AG04450 (cell line): ENCODE results near the gene MACF1. TPM values are rescaled to one million over a fixed set of nuclear protein-coding genes. Genes with fewer than 3 reads are reported as not detected.

Experiments
- CTCF ChIA-PET: fragments of 300-600, 350-600 bp; formaldehyde crosslinking; extraction: SDS; loops from one replicate; lab custom pipeline; 2022; ENCODE audit warnings: antibody characterized with exemption, inconsistent platforms; lab: Charles Lee
- POLR2A ChIA-PET: fragments of 350-600 bp; formaldehyde crosslinking; extraction: SDS; loops from one replicate; lab custom pipeline; 2021; ENCODE audit warnings: antibody characterized with exemption, inconsistent platforms; lab: Yijun Ruan, JAX
- DNase-seq: peaks from one replicate; pipeline ENCODE4 v3.0.0-alpha.2; 2011; ENCODE audit warnings: low read depth, low spot score
- H3K27ac ChIP-seq: one replicate; pipeline ENCODE4 v1.5.1; 2012; ENCODE audit warnings: low read depth, low read length, control low read depth
- H3K27me3 ChIP-seq: one replicate; pipeline ENCODE4 v1.6.0; 2012; ENCODE audit warnings: low read length; ENCODE audit not compliant: control insufficient read depth, insufficient read depth
- H3K4me3 ChIP-seq: 2 replicates; pipeline ENCODE4 v1.5.1; 2011; ENCODE audit warnings: mild to moderate bottlenecking, low read depth, low read length, control low read depth
- H3K9me3 ChIP-seq: 2 replicates; pipeline ENCODE4 v1.5.1; 2012; ENCODE audit warnings: low read length; ENCODE audit not compliant: control insufficient read depth, insufficient read depth
- polyA plus RNA-seq: library from polyadenylated mRNA; depleted of rRNA; stranded (reverse); fragments of >200 nt; gene quantifications from 2 replicates; pipeline ENCODE4 v1.2.3, GENCODE V29; 2011
- TF ChIP-seq, protein P1 (sequence below): IDR thresholded peaks from 2 replicates; pipeline ENCODE4 v1.5.1; 2011; ENCODE audit warnings: low read depth, low read length, control low read depth, inconsistent platforms

The MACF1 gene
- polyA plus RNA-seq, 1 experiment: 118 TPM

DNA sequence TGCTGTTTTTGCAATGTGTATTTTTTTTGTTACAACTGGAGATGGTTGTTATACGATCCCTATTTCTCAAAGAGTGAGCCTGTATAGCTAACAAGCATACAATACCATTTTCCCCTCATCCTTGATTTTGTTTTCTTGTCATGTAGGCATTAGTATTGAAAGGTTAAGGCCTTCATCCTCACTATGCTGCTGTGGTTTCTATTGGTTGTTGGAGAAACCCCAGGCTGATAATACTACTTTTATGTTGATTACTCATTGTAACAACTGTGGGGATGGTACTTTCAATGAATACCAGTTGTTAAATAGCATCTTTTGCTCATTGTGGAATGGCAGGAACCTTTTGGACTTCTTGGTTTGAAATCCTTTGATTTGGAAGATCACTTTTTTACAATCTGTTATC lies 39.0 kb upstream of the MACF1 start:
- H3K9me3 ChIP-seq: no peaks in the 10 kb centered on the region
- ChIA-PET POLR2A (interaction anchor here (0.6 kb wide), 1 partner anchor 233 kb away, joined by 3 read pairs; no protein-coding TSS in a partner anchor), CTCF (no interaction called here)
- DNase-seq: no peak
- no peak overlapping the region for H3K4me3 ChIP-seq
- H3K27me3 ChIP-seq: no peaks in the 10 kb centered on the region
- TF ChIP-seq, protein P1, sequence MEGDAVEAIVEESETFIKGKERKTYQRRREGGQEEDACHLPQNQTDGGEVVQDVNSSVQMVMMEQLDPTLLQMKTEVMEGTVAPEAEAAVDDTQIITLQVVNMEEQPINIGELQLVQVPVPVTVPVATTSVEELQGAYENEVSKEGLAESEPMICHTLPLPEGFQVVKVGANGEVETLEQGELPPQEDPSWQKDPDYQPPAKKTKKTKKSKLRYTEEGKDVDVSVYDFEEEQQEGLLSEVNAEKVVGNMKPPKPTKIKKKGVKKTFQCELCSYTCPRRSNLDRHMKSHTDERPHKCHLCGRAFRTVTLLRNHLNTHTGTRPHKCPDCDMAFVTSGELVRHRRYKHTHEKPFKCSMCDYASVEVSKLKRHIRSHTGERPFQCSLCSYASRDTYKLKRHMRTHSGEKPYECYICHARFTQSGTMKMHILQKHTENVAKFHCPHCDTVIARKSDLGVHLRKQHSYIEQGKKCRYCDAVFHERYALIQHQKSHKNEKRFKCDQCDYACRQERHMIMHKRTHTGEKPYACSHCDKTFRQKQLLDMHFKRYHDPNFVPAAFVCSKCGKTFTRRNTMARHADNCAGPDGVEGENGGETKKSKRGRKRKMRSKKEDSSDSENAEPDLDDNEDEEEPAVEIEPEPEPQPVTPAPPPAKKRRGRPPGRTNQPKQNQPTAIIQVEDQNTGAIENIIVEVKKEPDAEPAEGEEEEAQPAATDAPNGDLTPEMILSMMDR: no peak
- H3K27ac ChIP-seq: no peak overlapping the region

DNA sequence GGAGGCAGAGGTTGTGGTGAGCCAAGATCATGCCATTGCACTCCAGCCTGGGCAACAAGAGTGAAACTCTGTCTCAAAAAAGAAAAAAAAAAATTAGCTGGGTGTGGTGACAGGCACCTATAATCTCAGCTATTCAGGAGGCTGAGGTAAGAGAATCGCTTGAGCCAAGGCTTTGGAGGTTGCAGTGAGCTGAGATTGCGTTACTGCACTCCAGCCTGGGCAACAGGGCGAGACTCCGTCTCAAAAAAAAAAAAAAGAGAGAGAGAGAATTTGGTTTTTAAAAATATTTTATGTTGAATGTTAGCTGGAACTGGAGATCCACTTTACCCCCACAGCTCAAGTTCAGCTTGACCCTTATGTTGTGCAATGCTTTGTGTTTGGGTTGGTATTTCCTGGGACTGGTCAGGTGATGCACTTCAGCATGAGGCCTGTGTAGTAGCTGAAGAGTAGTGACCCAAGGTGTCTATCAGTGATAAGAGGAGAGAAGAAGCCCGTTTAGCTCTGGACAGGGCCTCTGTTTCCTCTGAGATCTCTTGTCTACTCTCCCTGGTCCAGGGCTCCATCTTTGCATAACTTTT lies 36.8 kb upstream of the MACF1 start:
- Histone ChIP-seq H3K9me3 (no peaks in the 10 kb centered on the region), H3K27ac (no peak overlapping the region), H3K4me3 (no peak overlapping the region), H3K27me3 (no peaks in the 10 kb centered on the region)
- DNase-seq: no peak
- POLR2A ChIA-PET: interaction anchor here (0.6 to 1.3 kb wide), 4 partner anchors 24 to 231 kb away, joined by 3 to 5 read pairs (median 3); no protein-coding TSS in a partner anchor
- CTCF ChIA-PET: interaction anchor here (1.1 to 1.2 kb wide), 2 partner anchors 24 to 91 kb away, joined by 3 to 4 read pairs; no protein-coding TSS in a partner anchor
- TF ChIP-seq, protein P1: no peak

DNA sequence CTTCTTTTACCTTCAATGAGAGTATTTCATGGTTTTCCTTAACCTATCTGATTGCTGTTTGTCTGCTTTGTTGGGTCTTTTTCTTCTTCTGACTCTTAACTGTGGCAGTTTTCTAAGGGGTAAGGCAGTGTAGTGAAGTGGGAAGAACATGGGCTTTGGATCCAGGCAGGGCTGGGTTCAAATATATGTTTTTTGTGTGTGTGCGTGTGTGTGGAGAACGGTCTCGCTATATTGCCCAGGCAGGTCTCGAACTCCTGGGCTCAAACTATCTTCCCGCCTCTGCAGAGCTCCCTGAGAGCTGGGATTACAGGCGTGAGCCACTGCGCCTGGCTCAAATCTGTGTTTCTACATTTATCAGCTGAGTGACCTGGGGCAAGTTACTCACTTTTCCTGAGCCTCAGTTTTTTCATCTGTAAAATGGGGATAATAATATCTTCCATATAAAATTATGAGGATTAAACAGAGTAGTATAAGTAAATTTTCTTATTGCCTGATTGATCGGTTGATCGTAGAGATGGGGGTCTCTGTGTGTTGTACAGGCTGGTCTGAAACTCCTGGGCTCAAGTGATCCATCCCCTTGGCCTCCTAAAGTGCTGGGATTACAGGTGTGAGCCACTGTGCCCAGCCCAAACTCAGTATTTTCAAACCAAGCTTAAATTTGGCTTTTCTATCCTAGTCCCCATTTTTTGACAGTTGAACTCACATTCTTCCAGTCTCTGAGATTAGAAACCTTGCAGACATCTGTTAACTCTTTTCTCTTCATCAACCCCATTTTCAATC lies 36.0 kb upstream of the MACF1 start:
- TF ChIP-seq, protein P1: no peak
- Histone ChIP-seq H3K27ac (no peak overlapping the region), H3K27me3 (no peaks in the 10 kb centered on the region), H3K9me3 (no peaks in the 10 kb centered on the region), H3K4me3 (no peak overlapping the region)
- ChIA-PET POLR2A (interaction anchor here (0.6 to 1.3 kb wide), 3 partner anchors 26 to 230 kb away, joined by 3 to 5 read pairs (median 3); no protein-coding TSS in a partner anchor), CTCF (interaction anchor here (1.1 to 1.2 kb wide), 2 partner anchors 24 to 90 kb away, joined by 3 to 6 read pairs; no protein-coding TSS in a partner anchor)
- DNase-seq: no peak

DNA sequence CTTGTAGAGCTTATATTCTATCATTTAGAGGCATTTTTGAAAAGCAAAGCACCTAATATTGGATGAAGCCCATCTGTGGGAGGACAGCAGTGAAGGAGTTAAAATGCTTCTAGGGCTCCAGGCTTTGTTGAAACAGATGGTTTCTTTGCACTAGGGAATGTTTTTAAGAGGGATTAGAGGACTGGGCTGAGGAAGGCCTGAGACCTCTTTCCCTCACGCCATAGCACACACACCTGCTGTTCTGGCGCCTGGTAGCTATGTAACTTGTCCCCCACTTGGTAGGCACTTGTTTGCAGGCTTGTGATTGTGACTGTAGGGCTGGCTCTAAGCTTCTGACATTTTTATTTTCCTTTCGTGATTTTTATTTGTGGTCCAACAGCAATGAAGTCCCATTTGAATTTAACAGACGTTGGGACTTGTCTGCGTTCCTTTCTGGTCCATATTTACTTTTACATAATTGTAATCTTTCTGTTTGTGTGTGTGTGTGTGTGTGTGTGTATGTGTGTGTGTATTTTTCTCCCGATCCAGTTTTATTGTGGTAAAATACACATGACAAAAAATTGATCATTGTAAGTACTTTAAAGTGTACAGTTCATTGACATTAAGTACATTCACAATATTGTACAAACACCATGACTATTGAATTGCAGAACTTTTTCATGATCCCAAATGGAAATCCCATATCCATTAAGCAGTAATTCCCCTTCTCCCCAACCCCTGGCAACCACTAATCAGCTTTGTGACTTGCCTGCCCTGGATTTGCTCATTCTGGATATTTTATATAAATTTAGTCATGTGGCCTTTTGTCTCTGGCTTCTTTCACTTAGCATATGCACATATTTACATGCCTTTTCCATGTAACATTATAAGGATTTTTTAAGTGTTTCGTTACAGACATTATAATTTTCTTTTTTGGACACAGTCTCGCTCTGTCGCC lies 33.5 kb upstream of the MACF1 start:
- TF ChIP-seq, protein P1: no peak
- H3K9me3 ChIP-seq: no peaks in the 10 kb centered on the region
- H3K4me3 ChIP-seq: no peak overlapping the region
- POLR2A ChIA-PET: interaction anchor here (0.6 kb wide), 1 partner anchor 15 kb away, joined by 13 read pairs; no protein-coding TSS in a partner anchor
- CTCF ChIA-PET: interaction anchor here (1.0 to 1.5 kb wide), 4 partner anchors 21 to 72 kb away, joined by 3 to 8 read pairs (median 4); no protein-coding TSS in a partner anchor
- no peak overlapping the region for H3K27ac ChIP-seq
- DNase-seq: no peak
- H3K27me3 ChIP-seq: no peaks in the 10 kb centered on the region
